Keratinocyte (primary cell): ENCODE results near the gene DSCAM.

Experiments
- EZH2 ChIP-seq: IDR thresholded peaks from one replicate; pipeline ENCODE4 v1.6.1; 2012; ENCODE audit warnings: inconsistent platforms, mild to moderate bottlenecking, low read length, moderate library complexity
- TF ChIP-seq, protein P1 (sequence below), 3 experiments: IDR thresholded peaks in 1 of 3; conservative IDR thresholded peaks in 1 of 3; optimal IDR thresholded peaks in 1 of 3; 2 replicates in 2 of 3; 3 replicates in 1 of 3; pipeline versions ENCODE3 to v1.5.1; 2011; ENCODE audit warnings: low read length in 3 of 3, mild to moderate bottlenecking in 3 of 3, moderate library complexity in 2 of 3, control low read depth in 1 of 3, inconsistent platforms in 1 of 3; ENCODE audit not compliant: insufficient read depth in 2 of 3; ENCODE audit errors: extremely low read depth in 1 of 3

GRCh38 chr21:40752125-40752524 is 94.8 kb downstream of the DSCAM start:
- TF ChIP-seq, protein P1, sequence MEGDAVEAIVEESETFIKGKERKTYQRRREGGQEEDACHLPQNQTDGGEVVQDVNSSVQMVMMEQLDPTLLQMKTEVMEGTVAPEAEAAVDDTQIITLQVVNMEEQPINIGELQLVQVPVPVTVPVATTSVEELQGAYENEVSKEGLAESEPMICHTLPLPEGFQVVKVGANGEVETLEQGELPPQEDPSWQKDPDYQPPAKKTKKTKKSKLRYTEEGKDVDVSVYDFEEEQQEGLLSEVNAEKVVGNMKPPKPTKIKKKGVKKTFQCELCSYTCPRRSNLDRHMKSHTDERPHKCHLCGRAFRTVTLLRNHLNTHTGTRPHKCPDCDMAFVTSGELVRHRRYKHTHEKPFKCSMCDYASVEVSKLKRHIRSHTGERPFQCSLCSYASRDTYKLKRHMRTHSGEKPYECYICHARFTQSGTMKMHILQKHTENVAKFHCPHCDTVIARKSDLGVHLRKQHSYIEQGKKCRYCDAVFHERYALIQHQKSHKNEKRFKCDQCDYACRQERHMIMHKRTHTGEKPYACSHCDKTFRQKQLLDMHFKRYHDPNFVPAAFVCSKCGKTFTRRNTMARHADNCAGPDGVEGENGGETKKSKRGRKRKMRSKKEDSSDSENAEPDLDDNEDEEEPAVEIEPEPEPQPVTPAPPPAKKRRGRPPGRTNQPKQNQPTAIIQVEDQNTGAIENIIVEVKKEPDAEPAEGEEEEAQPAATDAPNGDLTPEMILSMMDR (optimal IDR thresholded peaks at IDR 0.05 in 1 of 3, IDR thresholded peaks at IDR 0.05 in 1 of 3, conservative IDR thresholded peaks at IDR 0.05 in 1 of 3; ENCODE audit: extremely low read depth in 1 of 3, insufficient read depth in 2 of 3, low read length in 3 of 3) = no peak
- no peak for TF ChIP-seq EZH2
